Skeletal muscle satellite cell (primary cell): ENCODE data around the gene WDTC1.

Source experiments
- H3K27me3 ChIP-seq: 2 replicates; pipeline ENCODE4 v1.7.0; 2013; ENCODE audit warnings: low read length; ENCODE audit not compliant: control insufficient read depth, insufficient read depth
- H3K36me3 ChIP-seq: 2 replicates; pipeline ENCODE4 v1.7.0; 2013; ENCODE audit warnings: mild to moderate bottlenecking, control low read depth, low read length; ENCODE audit not compliant: insufficient read depth
- H3K4me1 ChIP-seq: 2 replicates; pipeline ENCODE4 v1.7.0; 2013; ENCODE audit warnings: low read length; ENCODE audit not compliant: control insufficient read depth, insufficient read depth
- H3K4me2 ChIP-seq: 2 replicates; pipeline ENCODE4 v1.7.0; 2013; ENCODE audit warnings: mild to moderate bottlenecking, low read length
- H3K4me3 ChIP-seq: 2 replicates; pipeline ENCODE4 v1.7.0; 2013; ENCODE audit warnings: low read length
- H3K9ac ChIP-seq: 2 replicates; pipeline ENCODE4 v1.7.0; 2013; ENCODE audit warnings: mild to moderate bottlenecking, low read depth, low read length, moderate library complexity
- H3K9me3 ChIP-seq: replicated peaks from 2 replicates; pipeline ENCODE4 v1.7.0; 2013; ENCODE audit warnings: mild to moderate bottlenecking, control low read depth, low read length

Gene WDTC1

GRCh38 chr1:27292106-27292505 lies 57.7 kb downstream of the WDTC1 start:
- Histone ChIP-seq H3K27me3 (no peaks in the 10 kb centered on the region), H3K36me3 (peaks cover 22% of the 10 kb centered on the region), H3K4me2 (no peak overlapping the region), H3K9ac (no peak overlapping the region), H3K4me1 (peaks cover 8% of the 10 kb centered on the region), H3K9me3 (no peaks in the 10 kb centered on the region), H3K4me3 (no peak overlapping the region)

GRCh38 chr1:27293915-27294314 lies 59.5 kb downstream of the WDTC1 start:
- Histone ChIP-seq H3K36me3 (peaks cover 24% of the 10 kb centered on the region), H3K4me2 (no peak overlapping the region)

GRCh38 chr1:27296773-27297291 lies 62.4 kb downstream of the WDTC1 start:
- Histone ChIP-seq H3K4me3 (no peak overlapping the region), H3K4me2 (no peak overlapping the region), H3K9ac (no peak overlapping the region), H3K9me3 (no peaks in the 10 kb centered on the region), H3K36me3 (peaks cover 29% of the 10 kb centered on the region), H3K27me3 (no peaks in the 10 kb centered on the region), H3K4me1 (peaks cover 40% of the 10 kb centered on the region)

More at GRCh38 chr1:27293915-27294314, 59.5 kb downstream of the WDTC1 start:
- no peaks in the 10 kb centered on the region for H3K27me3 ChIP-seq
- H3K9ac ChIP-seq, result no peak overlapping the region
- no peak overlapping the region for H3K4me3 ChIP-seq
- no peaks in the 10 kb centered on the region for H3K9me3 ChIP-seq
- peaks cover 12% of the 10 kb centered on the region for H3K4me1 ChIP-seq

DNA sequence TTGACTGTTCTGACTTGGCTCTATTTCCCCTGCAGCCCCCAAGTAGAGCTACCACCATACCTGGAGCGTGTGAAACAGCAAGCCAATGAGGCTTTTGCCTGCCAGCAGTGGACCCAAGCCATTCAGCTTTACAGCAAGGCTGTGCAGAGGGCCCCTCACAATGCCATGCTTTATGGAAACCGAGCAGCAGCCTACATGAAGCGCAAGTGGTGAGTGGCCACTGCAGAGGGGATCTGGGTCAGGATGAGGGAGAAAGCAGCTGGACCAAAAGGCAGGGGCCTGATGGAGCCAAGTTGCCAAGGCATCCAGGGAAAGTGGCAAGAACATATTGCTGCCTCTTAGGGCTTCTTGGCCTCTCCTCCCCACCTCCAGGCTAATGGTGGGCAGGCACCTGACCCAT lies 63.5 kb downstream of the WDTC1 start:
- H3K4me1 ChIP-seq, result peaks cover 36% of the 10 kb centered on the region
- no peaks in the 10 kb centered on the region for H3K9me3 ChIP-seq
- no peak overlapping the region for H3K4me3 ChIP-seq
- no peaks in the 10 kb centered on the region for H3K27me3 ChIP-seq
- H3K9ac ChIP-seq, result no peak overlapping the region
- no peak overlapping the region for H3K4me2 ChIP-seq
- H3K36me3 ChIP-seq, result peaks cover 32% of the 10 kb centered on the region

DNA sequence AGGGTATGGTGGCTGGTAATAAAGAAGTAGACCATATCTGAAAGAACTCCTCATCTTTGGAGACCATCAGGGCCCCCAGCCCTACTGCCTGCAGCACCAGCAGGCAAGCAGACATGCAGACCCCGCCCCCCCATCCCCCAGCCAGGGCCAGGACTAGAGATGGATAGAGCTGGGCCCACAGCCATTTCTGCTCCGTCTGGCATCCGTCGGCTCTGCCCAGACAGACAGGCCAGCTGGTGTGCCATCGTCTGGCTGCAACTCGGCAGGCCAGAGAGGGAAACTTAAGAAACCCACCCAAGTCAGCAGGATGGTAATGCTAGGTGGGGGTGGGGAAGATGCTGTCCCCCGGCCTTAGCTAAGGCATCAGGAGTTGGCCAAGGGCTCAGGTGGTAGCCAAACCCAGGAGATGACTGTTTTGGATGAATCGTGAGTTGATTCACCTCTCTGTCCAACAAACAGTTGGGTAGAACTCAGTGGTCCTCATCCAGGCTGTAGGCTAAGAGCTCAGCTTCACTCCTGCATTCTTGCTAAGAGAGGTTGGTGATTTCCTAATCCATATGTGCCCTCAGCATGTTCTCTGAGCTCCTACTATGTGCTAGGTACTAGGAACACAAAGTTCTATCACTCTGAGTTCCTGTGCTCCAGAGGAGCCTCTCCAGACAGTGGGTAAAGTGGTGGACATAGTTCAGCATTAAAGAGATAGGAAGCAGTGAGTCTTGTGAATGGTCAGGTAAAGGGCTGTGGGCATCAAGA lies 64.4 kb downstream of the WDTC1 start:
- no peaks in the 10 kb centered on the region for H3K9me3 ChIP-seq
- H3K36me3 ChIP-seq, result peaks cover 28% of the 10 kb centered on the region
- peak overlapping the region; percentile 47 for H3K4me2 ChIP-seq
- peak overlapping the region; percentile 17 for H3K4me3 ChIP-seq
- H3K4me1 ChIP-seq, result peaks cover 36% of the 10 kb centered on the region
- no peaks in the 10 kb centered on the region for H3K27me3 ChIP-seq
- H3K9ac ChIP-seq, result peak overlapping the region; percentile 70

DNA sequence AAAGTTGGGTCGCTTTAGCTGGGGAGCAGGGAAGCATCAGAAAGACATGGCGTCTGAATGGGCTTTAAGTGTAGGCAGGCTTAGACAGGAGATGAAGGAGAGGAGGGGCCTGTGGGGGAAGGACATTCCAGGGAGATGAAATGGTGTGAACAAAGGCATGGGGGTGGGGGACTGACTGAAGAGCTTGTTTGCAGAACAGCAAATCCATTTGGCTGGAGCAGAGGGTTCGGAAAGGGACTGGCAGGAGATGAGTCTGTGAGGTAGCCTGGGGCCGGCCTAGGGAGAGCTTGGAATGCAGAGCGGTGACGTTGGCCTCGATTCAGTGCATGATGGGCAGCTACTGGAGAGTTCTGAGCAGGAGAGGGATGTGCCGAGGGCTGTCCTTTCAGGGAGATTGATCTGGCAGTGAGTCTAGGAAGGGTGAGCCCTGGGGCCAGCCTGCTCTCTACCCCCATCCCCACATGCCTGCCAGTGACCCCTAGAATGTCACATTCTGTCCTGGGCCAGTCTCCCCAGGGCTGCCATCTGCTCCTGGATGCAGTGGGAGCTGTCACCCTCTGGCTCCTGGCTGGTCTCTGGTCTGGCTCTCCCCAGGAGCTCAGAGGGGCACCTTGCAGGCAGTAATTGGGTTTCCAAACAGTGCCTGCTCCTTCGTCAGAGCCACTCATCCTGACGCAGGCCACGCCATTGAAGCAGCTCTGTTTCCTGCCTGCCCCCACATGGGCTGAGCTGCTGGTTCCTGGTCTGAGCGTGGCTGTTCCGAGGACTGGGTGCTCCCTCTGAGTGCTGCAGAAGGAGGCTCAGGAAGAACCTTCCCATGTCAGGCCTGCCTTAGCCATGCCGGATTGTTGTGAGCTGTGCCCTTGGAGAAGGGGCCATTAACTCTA lies 65.2 kb downstream of the WDTC1 start:
- Histone ChIP-seq H3K27me3 (no peaks in the 10 kb centered on the region), H3K4me1 (peaks cover 36% of the 10 kb centered on the region), H3K9ac (peak overlapping the region; percentile 78), H3K4me2 (peak overlapping the region; percentile 61), H3K36me3 (peaks cover 24% of the 10 kb centered on the region), H3K4me3 (peak overlapping the region; percentile 27), H3K9me3 (no peaks in the 10 kb centered on the region)

DNA sequence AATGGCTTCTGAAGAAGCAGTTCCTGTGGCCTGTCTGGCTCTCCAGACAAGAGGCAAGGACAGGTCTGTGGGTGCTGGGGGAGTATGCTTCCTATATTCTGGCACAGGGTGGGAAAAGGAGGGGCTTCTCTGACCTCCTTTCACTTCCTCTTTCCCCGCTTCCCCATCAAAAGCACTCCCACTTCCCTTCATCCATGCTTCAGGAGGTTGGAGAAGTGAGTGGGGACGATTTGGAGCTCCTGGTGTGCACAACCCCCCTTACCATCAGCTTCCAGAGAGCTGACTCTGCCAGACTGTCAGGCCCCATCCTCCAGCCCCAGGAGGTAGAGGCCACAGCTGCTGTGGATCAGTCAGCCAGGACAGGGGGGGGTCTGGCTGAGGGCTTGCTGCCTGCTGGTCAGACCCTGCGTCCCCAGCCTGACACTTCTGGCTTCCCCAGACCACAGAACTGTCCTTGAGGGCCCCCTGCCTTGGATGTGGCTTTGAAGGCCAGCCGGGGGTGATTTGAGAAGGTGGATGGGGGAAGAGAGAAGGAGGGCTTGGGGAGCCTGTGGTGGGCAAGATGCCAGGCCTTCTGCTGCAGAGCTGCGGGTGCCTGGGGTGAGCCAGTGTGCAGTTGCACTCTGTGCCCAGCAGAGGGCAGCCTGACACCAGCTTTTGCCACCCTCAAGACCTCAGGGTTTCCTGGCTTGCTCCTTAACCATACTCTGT lies 66.1 kb downstream of the WDTC1 start:
- peak overlapping the region; percentile 78 for H3K9ac ChIP-seq
- peak overlapping the region; percentile 61 for H3K4me2 ChIP-seq
- peaks cover 36% of the 10 kb centered on the region for H3K4me1 ChIP-seq
- H3K27me3 ChIP-seq, result no peaks in the 10 kb centered on the region
- peak overlapping the region; percentile 27 for H3K4me3 ChIP-seq
- no peaks in the 10 kb centered on the region for H3K9me3 ChIP-seq
- H3K36me3 ChIP-seq, result peaks cover 24% of the 10 kb centered on the region

- Histone ChIP-seq H3K27me3 (no peaks in the 10 kb centered on the region), H3K4me2 (peak overlapping the region; percentile 30), H3K9ac (peak overlapping the region; percentile 78), H3K36me3 (peaks cover 24% of the 10 kb centered on the region), H3K9me3 (no peaks in the 10 kb centered on the region), H3K4me3 (no peak overlapping the region), H3K4me1 (peaks cover 36% of the 10 kb centered on the region)
Observed at GRCh38 chr1:27301052-27301422, 66.6 kb downstream of the WDTC1 start.

DNA sequence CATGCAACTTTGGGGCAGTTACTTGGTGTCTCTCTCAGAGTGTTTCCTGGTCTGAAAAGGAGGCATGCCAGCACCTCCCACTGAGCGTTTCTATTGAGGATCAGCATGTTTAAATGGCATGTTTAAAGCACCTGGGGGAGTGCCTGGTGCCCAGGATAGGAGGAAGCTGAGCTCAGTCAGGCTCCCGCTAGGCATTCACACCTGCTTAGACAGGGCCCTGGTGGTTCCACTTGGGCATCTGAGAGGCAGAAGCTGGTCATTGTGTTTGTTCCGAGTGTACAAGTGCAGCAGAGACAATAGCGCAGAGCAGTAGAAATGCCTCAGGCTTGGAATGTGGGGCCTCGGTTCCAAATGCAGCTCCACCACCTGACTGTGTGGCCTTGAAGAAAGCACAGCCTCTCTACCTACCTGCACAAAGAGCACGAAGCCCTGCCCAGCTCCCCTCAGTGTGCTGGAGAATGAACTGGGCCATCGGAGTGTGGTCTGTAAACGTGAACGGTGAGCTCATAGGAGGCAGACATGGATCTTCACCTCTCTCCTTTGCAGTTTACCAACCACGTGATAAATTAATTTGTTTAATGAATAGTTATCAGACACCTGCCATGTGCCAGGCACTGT lies 67.3 kb downstream of the WDTC1 start:
- H3K9me3 ChIP-seq, result no peaks in the 10 kb centered on the region
- peaks cover 22% of the 10 kb centered on the region for H3K36me3 ChIP-seq

GRCh38 chr1:27302612-27303011 lies 68.2 kb downstream of the WDTC1 start:
- H3K4me1 ChIP-seq, result peaks cover 32% of the 10 kb centered on the region
- H3K36me3 ChIP-seq, result peaks cover 14% of the 10 kb centered on the region
- H3K4me2 ChIP-seq, result no peak overlapping the region
- H3K27me3 ChIP-seq, result no peaks in the 10 kb centered on the region
- no peaks in the 10 kb centered on the region for H3K9me3 ChIP-seq
- no peak overlapping the region for H3K4me3 ChIP-seq
- no peak overlapping the region for H3K9ac ChIP-seq

More for the DNA sequence above, 67.3 kb downstream of the WDTC1 start:
- Histone ChIP-seq H3K4me1 (peaks cover 36% of the 10 kb centered on the region), H3K4me3 (no peak overlapping the region), H3K27me3 (no peaks in the 10 kb centered on the region), H3K4me2 (no peak overlapping the region), H3K9ac (peak overlapping the region; percentile 78)

GRCh38 chr1:27303509-27303908 lies 69.1 kb downstream of the WDTC1 start:
- no peak overlapping the region for H3K4me3 ChIP-seq
- H3K4me2 ChIP-seq, result no peak overlapping the region
- H3K4me1 ChIP-seq, result peaks cover 32% of the 10 kb centered on the region
- no peaks in the 10 kb centered on the region for H3K27me3 ChIP-seq
- peaks cover 8% of the 10 kb centered on the region for H3K36me3 ChIP-seq
- H3K9me3 ChIP-seq, result no peaks in the 10 kb centered on the region
- H3K9ac ChIP-seq, result no peak overlapping the region
